Measurements from ENCODE around the gene KCNN3. TPM values are rescaled to one million over a fixed set of nuclear protein-coding genes. Genes with fewer than 3 reads are reported as not detected.

Gene KCNN3
- total and polyA plus RNA-seq, 4 donors, result 0.47 to 4.9 (median 1.9) TPM

- no peaks in the 10 kb centered on the region for H3K9me3 ChIP-seq (ENCODE audit: control insufficient read depth in 4 of 4, insufficient read depth in 3 of 4, low read length in 3 of 4)
- H3K27me3 ChIP-seq (ENCODE audit: control insufficient read depth in 3 of 3, insufficient read depth in 3 of 3, low read length in 2 of 3), result no peaks in the 10 kb centered on the region
- peaks cover 0 to 1% (median 0%) of the 10 kb centered on the region in 5 donors for H3K4me1 ChIP-seq (ENCODE audit: control insufficient read depth in 5 of 5, insufficient read depth in 5 of 5, low read length in 5 of 5)
- no peak for ATAC-seq (ENCODE audit: insufficient read depth, low FRiP score)
- H3K4me3 ChIP-seq, result no peak overlapping the region
- no peak for TF ChIP-seq CTCF (IDR thresholded peaks at IDR 0.05; ENCODE audit: control extremely low read depth, extremely low read depth)
- no peak for DNase-seq
- H3K27ac ChIP-seq (ENCODE audit: low read depth in 1 of 2, low read length in 1 of 2), result no peak overlapping the region
- H3K9ac ChIP-seq (ENCODE audit: insufficient read depth in 1 of 2, low read length in 2 of 2), result no peak overlapping the region
- WGBS, 2 donors, result 17 to 34% methylated on average over 13 of the region's 13 CpGs
- H3K36me3 ChIP-seq (ENCODE audit: control insufficient read depth in 4 of 4, insufficient read depth in 4 of 4, low read length in 4 of 4), result no peaks in the 10 kb centered on the region
Observed at GRCh38 chr1:154791292-154792166, 78.6 kb downstream of the KCNN3 start.

- no peak overlapping the region for H3K9ac ChIP-seq (ENCODE audit: insufficient read depth in 1 of 2, low read length in 2 of 2)
- no peaks in the 10 kb centered on the region for H3K27me3 ChIP-seq (ENCODE audit: control insufficient read depth in 3 of 3, insufficient read depth in 3 of 3, low read length in 2 of 3)
- H3K4me1 ChIP-seq (ENCODE audit: control insufficient read depth in 5 of 5, insufficient read depth in 5 of 5, low read length in 5 of 5), result peaks cover 0 to 1% (median 0%) of the 10 kb centered on the region in 5 donors
- no peak overlapping the region for H3K27ac ChIP-seq (ENCODE audit: low read depth in 1 of 2, low read length in 1 of 2)
- 71 to 80% methylated on average over 10 of the region's 10 CpGs for WGBS, 2 donors
- ATAC-seq (ENCODE audit: insufficient read depth, low FRiP score) (no peak), DNase-seq (no peak)
- no peaks in the 10 kb centered on the region for H3K9me3 ChIP-seq (ENCODE audit: control insufficient read depth in 4 of 4, insufficient read depth in 3 of 4, low read length in 3 of 4)
- H3K4me3 ChIP-seq, result no peak overlapping the region
- H3K36me3 ChIP-seq (ENCODE audit: control insufficient read depth in 4 of 4, insufficient read depth in 4 of 4, low read length in 4 of 4), result no peaks in the 10 kb centered on the region
- no peak for TF ChIP-seq CTCF (IDR thresholded peaks at IDR 0.05; ENCODE audit: control extremely low read depth, extremely low read depth)
Observed at GRCh38 chr1:154788886-154789285, 81.2 kb downstream of the KCNN3 start.

- Histone ChIP-seq H3K9ac (ENCODE audit: insufficient read depth in 1 of 2, low read length in 2 of 2) (no peak overlapping the region), H3K27me3 (ENCODE audit: control insufficient read depth in 3 of 3, insufficient read depth in 3 of 3, low read length in 2 of 3) (no peaks in the 10 kb centered on the region), H3K27ac (ENCODE audit: low read depth in 1 of 2, low read length in 1 of 2) (no peak overlapping the region), H3K9me3 (ENCODE audit: control insufficient read depth in 4 of 4, insufficient read depth in 3 of 4, low read length in 3 of 4) (no peaks in the 10 kb centered on the region), H3K4me1 (ENCODE audit: control insufficient read depth in 5 of 5, insufficient read depth in 5 of 5, low read length in 5 of 5) (no peaks in the 10 kb centered on the region), H3K36me3 (ENCODE audit: control insufficient read depth in 4 of 4, insufficient read depth in 4 of 4, low read length in 4 of 4) (no peaks in the 10 kb centered on the region), H3K4me3 (no peak overlapping the region)
- no peak for DNase-seq
- WGBS, 2 donors, result 86 to 90% methylated on average over 12 of the region's 12 CpGs
- TF ChIP-seq CTCF (IDR thresholded peaks at IDR 0.05; ENCODE audit: control extremely low read depth, extremely low read depth), result no peak
- no peak for ATAC-seq (ENCODE audit: insufficient read depth, low FRiP score)
Observed at GRCh38 chr1:154788110-154788870, 81.8 kb downstream of the KCNN3 start.

Measured in lung (tissue), 12 donors.